PFSK-1 (cell line): ENCODE results near the gene SMIM7.

ENCODE experiments used
- FOXP2 ChIP-seq: optimal IDR thresholded peaks from 2 replicates; pipeline ENCODE3; 2011; ENCODE audit warnings: borderline replicate concordance, control low read depth, inconsistent platforms; ENCODE audit not compliant: insufficient read depth; ENCODE audit errors: extremely low read length, extremely low read depth
- POLR2AphosphoS5 ChIP-seq: IDR thresholded peaks from 2 replicates; pipeline ENCODE4 v1.6.1; 2012; ENCODE audit warnings: low read depth, mild to moderate bottlenecking, control low read depth, low read length, moderate library complexity
- REST ChIP-seq, 2 experiments: IDR thresholded peaks; 2 replicates each; pipeline versions ENCODE4 v1.6.1 to v1.8.0; 2011 to 2012; ENCODE audit warnings: low read depth in 2 of 2, low read length in 2 of 2, control low read depth in 1 of 2, inconsistent platforms in 1 of 2, mild to moderate bottlenecking in 1 of 2, moderate library complexity in 1 of 2; ENCODE audit not compliant: insufficient read depth in 1 of 2
- TAF1 ChIP-seq: IDR thresholded peaks from 2 replicates; pipeline ENCODE4 v1.6.1; 2012; ENCODE audit warnings: low read length, control low read depth, borderline replicate concordance; ENCODE audit not compliant: insufficient read depth

GRCh38 chr19:16655727-16656126 is 4.2 kb downstream of the SMIM7 start:
- TF ChIP-seq TAF1 = no peak
- no peak for TF ChIP-seq POLR2AphosphoS5
- TF ChIP-seq REST (IDR thresholded peaks at IDR 0.05; ENCODE audit: insufficient read depth in 1 of 2, low read depth in 2 of 2, low read length in 2 of 2) = no peak
- no peak for TF ChIP-seq FOXP2
